HepG2 (cell line): Measurements from ENCODE around the gene TNNI3. TPM values are rescaled to one million over a fixed set of nuclear protein-coding genes. Genes with fewer than 3 reads are reported as not detected.

Experiments used
- GABPA ChIP-seq, 2 experiments: IDR thresholded peaks; 2 replicates each; pipeline ENCODE4 v1.6.1; 2011 to 2016; ENCODE audit warnings: low read depth in 2 of 2, low read length in 1 of 2, missing biosample characterization in 1 of 2, missing genetic modification characterization in 1 of 2
- HNRNPL ChIP-seq: fragments of 200-400 bp; formaldehyde crosslinking; IDR thresholded peaks from 2 replicates; pipeline ENCODE4 v1.6.1; 2017; ENCODE audit warnings: mild to moderate bottlenecking, low read depth, low read length
- KMT2A ChIP-seq: sonication (generic); formaldehyde crosslinking; IDR thresholded peaks from 2 replicates; pipeline ENCODE4 v1.4.0; 2020; ENCODE audit warnings: missing genetic modification reagents
- NRL ChIP-seq: sonication (generic); formaldehyde crosslinking; IDR thresholded peaks from 2 replicates; pipeline ENCODE4 v1.5.0; 2020; ENCODE audit warnings: missing genetic modification reagents, mild to moderate bottlenecking, moderate library complexity, borderline replicate concordance
- PITX1 ChIP-seq: sonication (generic); formaldehyde crosslinking; IDR thresholded peaks from 2 replicates; pipeline ENCODE4 v1.5.1; 2020; ENCODE audit warnings: mild to moderate bottlenecking, missing genetic modification reagents
- RAD51 ChIP-seq: fragments of 450-650 bp; IDR thresholded peaks from 2 replicates; pipeline ENCODE4 v1.6.1; 2016; ENCODE audit warnings: borderline replicate concordance
- SALL1 ChIP-seq: sonication (generic); formaldehyde crosslinking; IDR thresholded peaks from 2 replicates; pipeline ENCODE4 v1.8.0; 2022; ENCODE audit warnings: mild to moderate bottlenecking, missing genetic modification reagents
- U2AF1 ChIP-seq: fragments of 200-400 bp; formaldehyde crosslinking; optimal IDR thresholded peaks from 2 replicates; pipeline ENCODE3; 2017; ENCODE audit warnings: mild to moderate bottlenecking, low read depth, low read length
- ZNF263 ChIP-seq: sonication (generic); formaldehyde crosslinking; IDR thresholded peaks from 2 replicates; pipeline ENCODE4 v1.4.0; 2020; ENCODE audit warnings: missing genetic modification reagents
- ZNF343 ChIP-seq: sonication (generic); formaldehyde crosslinking; IDR thresholded peaks from 2 replicates; pipeline ENCODE4 v1.4.0; 2020; ENCODE audit warnings: mild to moderate bottlenecking, missing genetic modification reagents
- ZNF383 ChIP-seq: sonication (generic); formaldehyde crosslinking; IDR thresholded peaks from 2 replicates; pipeline ENCODE4 v1.4.0; 2020; ENCODE audit warnings: missing genetic modification reagents, mild to moderate bottlenecking, borderline replicate concordance
- ZNF460 ChIP-seq: sonication (generic); formaldehyde crosslinking; IDR thresholded peaks from 2 replicates; pipeline ENCODE4 v1.5.1; 2020; ENCODE audit warnings: missing genetic modification reagents, mild to moderate bottlenecking, borderline replicate concordance
- ZNF501 ChIP-seq: sonication (generic); formaldehyde crosslinking; IDR thresholded peaks from 2 replicates; pipeline ENCODE4 v1.5.1; 2020; ENCODE audit warnings: mild to moderate bottlenecking, moderate library complexity, missing genetic modification reagents
- ZNF703 ChIP-seq: sonication (generic); formaldehyde crosslinking; IDR thresholded peaks from 2 replicates; pipeline ENCODE4 v1.5.1; 2020; ENCODE audit warnings: missing genetic modification reagents, mild to moderate bottlenecking, moderate library complexity, borderline replicate concordance
- ZSCAN22 ChIP-seq: sonication (generic); formaldehyde crosslinking; IDR thresholded peaks from 2 replicates; pipeline ENCODE4 v1.4.0; 2020; ENCODE audit warnings: mild to moderate bottlenecking, missing genetic modification reagents
- polyA plus RNA-seq, 8 experiments: library from polyadenylated mRNA; depleted of rRNA in 3 of 8; stranded (reverse) in 7 of 8; unstranded in 1 of 8; fragments of >200 nt; fragmentation: Illumina TruSeq in 4 of 8; extraction: Trizol in 4 of 8; gene quantifications; 2 replicates each; pipeline versions ENCODE4 v1.2.1 to v1.2.3, GENCODE V29; 2011 to 2016; ENCODE audit warnings: low read depth in 4 of 8, missing spikeins in 1 of 8, mixed read lengths in 1 of 8; ENCODE audit not compliant: insufficient read depth in 1 of 8
- total RNA-seq, 5 experiments: library from RNA; depleted of rRNA; stranded (reverse); fragments of >200 nt; fragmentation: Illumina TruSeq; extraction: Trizol; gene quantifications; 2 replicates each; pipeline ENCODE4 v1.2.3, GENCODE V29; 2016; ENCODE audit warnings: low read depth in 1 of 5
- TF ChIP-seq, protein P1 (sequence below): sonication (generic); formaldehyde crosslinking; IDR thresholded peaks from 2 replicates; pipeline ENCODE4 v1.4.0; 2020; ENCODE audit warnings: low read depth, mild to moderate bottlenecking, missing genetic modification reagents
- TF ChIP-seq, protein P2 (sequence below), 2 experiments: sonication (generic) in 1 of 2; formaldehyde crosslinking in 1 of 2; IDR thresholded peaks; 2 replicates each; pipeline versions ENCODE4 v1.5.1 to v1.6.1; 2011 to 2020; ENCODE audit warnings: borderline replicate concordance in 1 of 2, low read depth in 1 of 2, low read length in 1 of 2, mild to moderate bottlenecking in 1 of 2, missing genetic modification reagents in 1 of 2, moderate library complexity in 1 of 2
- TF ChIP-seq, protein P3 (sequence below): sonication (generic); formaldehyde crosslinking; conservative IDR thresholded peaks from 2 replicates; pipeline ENCODE4 v1.4.0; 2020; ENCODE audit warnings: mild to moderate bottlenecking, missing genetic modification reagents, moderate library complexity
- TF ChIP-seq, protein P4 (sequence below): sonication (generic); formaldehyde crosslinking; IDR thresholded peaks from 2 replicates; pipeline ENCODE4 v1.4.0; 2020; ENCODE audit warnings: mild to moderate bottlenecking, missing genetic modification reagents

TNNI3 gene
- total and polyA plus RNA-seq, 2 of the 13 experiments (the other 11 are each of a cell fraction or from before 2014, with no cell fraction given), result 3.5 to 3.7 TPM

DNA sequence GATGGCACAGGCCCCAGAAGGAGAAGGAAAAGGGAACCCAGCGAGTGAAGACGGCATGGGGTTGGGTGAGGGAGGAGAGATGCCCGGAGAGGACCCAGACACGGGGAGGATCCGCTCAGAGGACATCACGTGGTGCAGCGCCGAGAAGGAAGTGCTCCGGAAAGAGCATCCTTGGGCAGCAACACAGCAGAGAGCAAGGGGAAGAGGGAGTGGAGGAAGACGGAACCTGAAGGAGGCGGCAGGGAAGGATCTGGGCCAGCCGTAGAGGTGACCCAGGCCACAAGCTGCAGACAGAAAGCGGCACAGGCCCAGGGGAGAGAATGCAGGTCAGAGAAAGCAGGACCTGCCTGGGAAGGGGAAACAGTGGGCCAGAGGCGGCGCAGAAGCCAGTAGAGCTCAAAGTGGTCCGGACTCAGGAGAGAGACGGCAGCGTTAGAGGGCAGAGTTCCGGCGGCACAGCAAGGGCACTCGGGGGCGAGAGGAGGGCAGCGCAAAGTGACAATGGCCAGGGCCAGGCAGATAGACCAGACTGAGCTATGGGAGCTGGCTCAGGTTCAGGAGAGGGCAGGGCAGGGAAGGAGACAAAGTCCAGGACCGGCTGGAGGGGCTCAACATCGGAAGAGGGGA is 41.2 kb downstream of the TNNI3 start (continued):
- peak; percentile 70; the same call in 1 of the 2 replicates for TF ChIP-seq ZNF383 (CRISPR knock-in tag)
- TF ChIP-seq ZNF343 (CRISPR knock-in tag), result 0 out of 2 replicates have a peak, but pooled peaks have one; percentile 34
- no peak for TF ChIP-seq KMT2A (CRISPR knock-in tag)
- TF ChIP-seq, protein P1, sequence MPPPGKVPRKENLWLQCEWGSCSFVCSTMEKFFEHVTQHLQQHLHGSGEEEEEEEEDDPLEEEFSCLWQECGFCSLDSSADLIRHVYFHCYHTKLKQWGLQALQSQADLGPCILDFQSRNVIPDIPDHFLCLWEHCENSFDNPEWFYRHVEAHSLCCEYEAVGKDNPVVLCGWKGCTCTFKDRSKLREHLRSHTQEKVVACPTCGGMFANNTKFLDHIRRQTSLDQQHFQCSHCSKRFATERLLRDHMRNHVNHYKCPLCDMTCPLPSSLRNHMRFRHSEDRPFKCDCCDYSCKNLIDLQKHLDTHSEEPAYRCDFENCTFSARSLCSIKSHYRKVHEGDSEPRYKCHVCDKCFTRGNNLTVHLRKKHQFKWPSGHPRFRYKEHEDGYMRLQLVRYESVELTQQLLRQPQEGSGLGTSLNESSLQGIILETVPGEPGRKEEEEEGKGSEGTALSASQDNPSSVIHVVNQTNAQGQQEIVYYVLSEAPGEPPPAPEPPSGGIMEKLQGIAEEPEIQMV (CRISPR knock-in tag), result 0 out of 2 replicates have a peak, but pooled peaks have one; percentile 62
- no peak for TF ChIP-seq ZNF703 (CRISPR knock-in tag)
- TF ChIP-seq HNRNPL, result 0 out of 2 replicates have a peak, but pooled peaks have one; percentile 68
- peak; percentile 65; the same call in 1 of the 2 replicates for TF ChIP-seq RAD51
- TF ChIP-seq ZSCAN22 (CRISPR knock-in tag), result peak; percentile 50; the same call in 1 of the 2 replicates
- TF ChIP-seq, protein P2, sequence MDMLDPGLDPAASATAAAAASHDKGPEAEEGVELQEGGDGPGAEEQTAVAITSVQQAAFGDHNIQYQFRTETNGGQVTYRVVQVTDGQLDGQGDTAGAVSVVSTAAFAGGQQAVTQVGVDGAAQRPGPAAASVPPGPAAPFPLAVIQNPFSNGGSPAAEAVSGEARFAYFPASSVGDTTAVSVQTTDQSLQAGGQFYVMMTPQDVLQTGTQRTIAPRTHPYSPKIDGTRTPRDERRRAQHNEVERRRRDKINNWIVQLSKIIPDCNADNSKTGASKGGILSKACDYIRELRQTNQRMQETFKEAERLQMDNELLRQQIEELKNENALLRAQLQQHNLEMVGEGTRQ (IDR thresholded peaks at IDR 0.05; ENCODE audit: low read depth, low read length), result peak; percentile 69
- TF ChIP-seq, protein P2 (CRISPR knock-in tag; IDR thresholded peaks at IDR 0.05; ENCODE audit: borderline replicate concordance), result peak; percentile 70; the same call in 1 of the 2 replicates
- TF ChIP-seq, protein P3, sequence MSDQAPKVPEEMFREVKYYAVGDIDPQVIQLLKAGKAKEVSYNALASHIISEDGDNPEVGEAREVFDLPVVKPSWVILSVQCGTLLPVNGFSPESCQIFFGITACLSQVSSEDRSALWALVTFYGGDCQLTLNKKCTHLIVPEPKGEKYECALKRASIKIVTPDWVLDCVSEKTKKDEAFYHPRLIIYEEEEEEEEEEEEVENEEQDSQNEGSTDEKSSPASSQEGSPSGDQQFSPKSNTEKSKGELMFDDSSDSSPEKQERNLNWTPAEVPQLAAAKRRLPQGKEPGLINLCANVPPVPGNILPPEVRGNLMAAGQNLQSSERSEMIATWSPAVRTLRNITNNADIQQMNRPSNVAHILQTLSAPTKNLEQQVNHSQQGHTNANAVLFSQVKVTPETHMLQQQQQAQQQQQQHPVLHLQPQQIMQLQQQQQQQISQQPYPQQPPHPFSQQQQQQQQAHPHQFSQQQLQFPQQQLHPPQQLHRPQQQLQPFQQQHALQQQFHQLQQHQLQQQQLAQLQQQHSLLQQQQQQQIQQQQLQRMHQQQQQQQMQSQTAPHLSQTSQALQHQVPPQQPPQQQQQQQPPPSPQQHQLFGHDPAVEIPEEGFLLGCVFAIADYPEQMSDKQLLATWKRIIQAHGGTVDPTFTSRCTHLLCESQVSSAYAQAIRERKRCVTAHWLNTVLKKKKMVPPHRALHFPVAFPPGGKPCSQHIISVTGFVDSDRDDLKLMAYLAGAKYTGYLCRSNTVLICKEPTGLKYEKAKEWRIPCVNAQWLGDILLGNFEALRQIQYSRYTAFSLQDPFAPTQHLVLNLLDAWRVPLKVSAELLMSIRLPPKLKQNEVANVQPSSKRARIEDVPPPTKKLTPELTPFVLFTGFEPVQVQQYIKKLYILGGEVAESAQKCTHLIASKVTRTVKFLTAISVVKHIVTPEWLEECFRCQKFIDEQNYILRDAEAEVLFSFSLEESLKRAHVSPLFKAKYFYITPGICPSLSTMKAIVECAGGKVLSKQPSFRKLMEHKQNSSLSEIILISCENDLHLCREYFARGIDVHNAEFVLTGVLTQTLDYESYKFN (CRISPR knock-in tag), result peak; percentile 53
- TF ChIP-seq, protein P4, sequence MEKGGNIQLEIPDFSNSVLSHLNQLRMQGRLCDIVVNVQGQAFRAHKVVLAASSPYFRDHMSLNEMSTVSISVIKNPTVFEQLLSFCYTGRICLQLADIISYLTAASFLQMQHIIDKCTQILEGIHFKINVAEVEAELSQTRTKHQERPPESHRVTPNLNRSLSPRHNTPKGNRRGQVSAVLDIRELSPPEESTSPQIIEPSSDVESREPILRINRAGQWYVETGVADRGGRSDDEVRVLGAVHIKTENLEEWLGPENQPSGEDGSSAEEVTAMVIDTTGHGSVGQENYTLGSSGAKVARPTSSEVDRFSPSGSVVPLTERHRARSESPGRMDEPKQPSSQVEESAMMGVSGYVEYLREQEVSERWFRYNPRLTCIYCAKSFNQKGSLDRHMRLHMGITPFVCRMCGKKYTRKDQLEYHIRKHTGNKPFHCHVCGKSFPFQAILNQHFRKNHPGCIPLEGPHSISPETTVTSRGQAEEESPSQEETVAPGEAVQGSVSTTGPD (CRISPR knock-in tag), result no peak
- no peak for TF ChIP-seq GABPA (IDR thresholded peaks at IDR 0.05; ENCODE audit: low read depth, low read length)
- peak; percentile 60 for TF ChIP-seq GABPA (CRISPR knock-in tag; IDR thresholded peaks at IDR 0.05; ENCODE audit: low read depth)
- peak; percentile 31; the same call in 1 of the 2 replicates for TF ChIP-seq ZNF501 (CRISPR knock-in tag)
- no peak for TF ChIP-seq U2AF1
- no peak for TF ChIP-seq ZNF460 (CRISPR knock-in tag)
- peak; percentile 35; the same call in 1 of the 2 replicates for TF ChIP-seq PITX1 (CRISPR knock-in tag)
- 0 out of 2 replicates have a peak, but pooled peaks have one; percentile 11 for TF ChIP-seq NRL (CRISPR knock-in tag)
- TF ChIP-seq SALL1, result 0 out of 2 replicates have a peak, but pooled peaks have one; percentile 1
- peak; percentile 74 for TF ChIP-seq ZNF263 (CRISPR knock-in tag)
